GM18498 (cell line): ENCODE measurements around the gene C1QL4.

Experiments used
- ATAC-seq: cut with Tn5 transposase; IDR thresholded peaks from one replicate; pipeline ENCODE4 v1.9.1; 2021; ENCODE audit warnings: mild to moderate bottlenecking, moderate library complexity; ENCODE audit not compliant: unreplicated experiment

The C1QL4 gene

GRCh38 chr12:49309386-49309785, 27.6 kb downstream of the C1QL4 start:
- no peak for ATAC-seq

DNA sequence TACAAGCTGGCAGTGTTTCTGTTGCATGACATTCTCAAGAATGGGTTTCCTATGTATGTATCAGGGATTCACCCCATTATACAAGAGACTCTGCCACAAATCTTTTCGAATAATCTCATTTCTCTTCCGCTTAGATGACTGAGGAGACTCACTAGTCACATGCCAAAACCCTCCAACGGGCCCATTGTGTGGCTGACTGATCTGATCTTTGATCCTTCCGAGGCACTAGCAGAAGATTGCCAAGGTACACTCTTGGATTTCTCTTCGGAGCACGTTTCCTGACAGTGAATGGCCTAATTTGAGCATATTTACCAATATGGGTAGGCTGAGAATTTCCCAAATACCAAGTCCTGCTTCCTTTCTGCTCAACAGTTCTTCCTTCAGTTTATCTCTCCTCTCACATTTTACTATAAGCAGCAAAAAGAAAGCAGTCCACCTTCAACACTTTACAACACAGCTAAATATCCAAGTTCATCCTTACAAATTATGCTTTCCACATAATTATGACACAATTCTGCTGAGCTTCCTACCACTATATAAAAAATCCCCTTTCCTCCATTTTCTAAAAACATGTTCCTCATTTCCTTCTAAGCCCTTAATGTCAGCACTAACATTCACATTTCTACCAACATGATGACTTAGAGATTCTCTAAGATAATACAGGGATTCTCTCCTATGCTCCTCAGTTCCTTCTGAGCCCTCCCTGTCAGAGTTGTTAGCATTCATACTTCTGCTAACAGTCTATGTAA, 31.1 kb downstream of the C1QL4 start:
- no peak for ATAC-seq

DNA sequence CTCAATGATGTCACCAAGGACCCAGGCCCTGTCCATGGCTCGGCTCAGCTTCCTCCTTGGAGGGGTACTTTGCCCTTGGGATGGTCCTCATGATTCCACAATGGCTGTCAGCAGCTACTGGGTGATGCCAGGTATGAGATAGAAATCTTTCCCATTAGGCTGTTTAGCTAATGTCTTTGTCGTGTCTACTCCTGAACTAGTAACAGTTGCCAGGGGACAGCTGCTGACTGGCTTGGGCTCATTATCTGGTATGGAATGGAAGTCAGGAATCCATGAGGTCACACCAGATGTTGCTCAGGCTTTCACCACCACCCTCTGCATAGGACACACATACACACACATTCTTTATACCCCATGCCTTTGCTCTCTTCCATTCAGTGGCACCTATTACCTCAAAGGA, 32.8 kb downstream of the C1QL4 start:
- ATAC-seq: no peak

GRCh38 chr12:49301760-49302159, 35.2 kb downstream of the C1QL4 start:
- ATAC-seq: no peak

GRCh38 chr12:49298160-49298559, 38.8 kb downstream of the C1QL4 start:
- ATAC-seq: no peak

DNA sequence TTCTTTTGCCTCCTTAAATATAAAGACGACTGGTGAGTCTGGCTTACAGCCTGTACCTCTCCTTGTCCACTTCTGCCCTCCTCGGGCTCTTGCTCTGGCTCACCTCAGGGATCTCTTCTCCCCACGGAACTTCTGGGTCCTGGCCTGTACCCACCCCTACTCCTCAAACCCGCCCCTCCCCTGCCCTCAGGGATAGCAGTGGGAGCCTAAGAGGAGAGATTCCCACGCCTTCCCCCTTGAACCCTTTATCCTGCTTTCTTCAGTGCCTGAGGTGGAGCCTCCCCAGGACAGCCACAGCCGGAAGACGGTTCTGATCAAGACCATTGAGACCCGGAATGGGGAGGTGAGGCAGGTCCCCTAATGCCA, 39.3 kb downstream of the C1QL4 start:
- ATAC-seq: no peak

GRCh38 chr12:49296836-49297694, 39.9 kb downstream of the C1QL4 start:
- no peak for ATAC-seq

DNA sequence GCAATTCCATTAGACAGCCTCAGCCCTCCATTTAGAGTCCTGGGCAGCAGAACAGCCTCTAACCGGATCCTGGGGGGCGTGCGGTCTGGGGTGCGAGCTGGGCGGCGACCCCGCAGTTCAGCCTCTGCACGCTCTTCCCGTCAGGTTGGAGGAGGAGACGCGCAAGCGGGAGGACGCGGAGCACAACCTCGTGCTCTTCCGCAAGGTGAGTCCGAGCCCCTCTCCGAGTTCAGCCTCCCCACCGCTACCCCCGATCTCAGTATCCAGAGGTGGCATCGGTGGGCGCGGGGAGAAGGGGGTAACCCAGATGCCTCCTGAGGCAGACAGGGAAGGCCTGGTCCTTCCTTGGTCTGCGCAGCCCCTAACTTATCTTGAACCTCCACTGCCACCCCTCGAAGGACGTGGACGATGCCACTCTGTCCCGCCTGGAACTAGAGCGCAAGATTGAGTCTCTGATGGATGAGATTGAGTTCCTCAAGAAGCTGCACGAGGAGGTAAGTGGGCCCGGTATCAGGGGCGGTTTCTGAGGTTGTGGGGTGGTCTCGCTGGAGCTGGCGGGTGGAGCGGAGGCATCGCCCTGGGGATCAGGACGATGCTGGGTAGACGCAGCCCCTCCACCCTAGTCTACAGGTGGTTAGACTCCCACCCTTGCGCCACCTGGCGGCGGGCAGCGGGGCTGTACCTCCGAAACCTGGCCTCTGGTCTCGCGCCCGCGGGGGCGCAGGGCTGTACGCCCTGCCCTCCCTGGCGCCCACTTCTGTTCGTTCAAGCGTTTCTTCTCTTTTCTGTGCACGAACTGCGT, 40.8 kb downstream of the C1QL4 start:
- ATAC-seq: no peak

GRCh38 chr12:49295082-49295936, 41.7 kb downstream of the C1QL4 start, which contains the start of gene PRPH:
Gene PRPH (plus strand): TSS chr12:49295147. CDS start chr12:49295201, 54 bp downstream.
- no peak for ATAC-seq

- ATAC-seq: no peak
Measured at GRCh38 chr12:49294804-49295081, 42.2 kb downstream of the C1QL4 start.

GRCh38 chr12:49294086-49294803, 42.7 kb downstream of the C1QL4 start:
- no peak for ATAC-seq

DNA sequence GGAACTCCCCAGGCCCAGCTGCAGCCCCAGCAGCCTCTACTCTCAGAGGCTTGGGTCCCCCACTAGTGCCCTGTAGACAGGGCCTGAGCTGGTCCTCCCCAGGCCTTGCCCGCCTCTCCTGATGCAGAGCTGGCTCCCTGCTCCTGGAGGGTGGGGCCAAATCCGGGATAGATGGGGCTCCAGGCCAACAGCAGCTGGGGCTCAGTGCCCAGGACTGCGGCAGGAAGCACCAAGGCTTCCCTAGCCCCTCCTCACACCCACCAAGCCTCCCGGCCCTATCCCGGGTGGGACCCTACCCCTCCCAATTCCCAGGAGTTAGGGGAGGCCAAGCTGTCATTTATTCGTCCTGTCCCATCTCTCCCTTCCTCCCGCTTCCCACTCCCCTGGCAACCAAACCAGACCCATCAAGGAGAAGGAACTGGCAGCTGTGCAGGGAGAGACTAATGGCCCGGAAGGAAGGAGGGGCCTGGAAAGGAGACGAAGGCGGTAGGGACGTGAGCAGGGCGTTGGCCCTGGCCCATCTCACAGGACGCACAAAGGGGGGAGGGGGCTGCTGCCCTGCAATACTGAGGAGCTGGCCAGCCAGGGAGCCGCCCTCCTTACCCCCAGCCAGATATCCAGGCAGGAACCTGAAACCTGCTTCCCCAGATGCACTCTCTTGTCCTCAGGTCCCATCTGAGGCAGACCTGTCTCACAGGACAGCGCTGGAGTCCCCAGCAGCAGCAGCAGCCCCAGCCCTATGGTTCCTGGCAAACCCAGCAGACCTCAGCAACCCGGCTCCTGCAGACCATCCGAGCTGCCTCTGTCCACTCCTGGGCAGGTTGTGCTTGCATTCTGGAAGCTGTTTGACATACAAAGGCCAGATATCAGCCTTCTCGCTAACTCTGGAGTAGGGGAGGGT, 43.7 kb downstream of the C1QL4 start:
- no peak for ATAC-seq

DNA sequence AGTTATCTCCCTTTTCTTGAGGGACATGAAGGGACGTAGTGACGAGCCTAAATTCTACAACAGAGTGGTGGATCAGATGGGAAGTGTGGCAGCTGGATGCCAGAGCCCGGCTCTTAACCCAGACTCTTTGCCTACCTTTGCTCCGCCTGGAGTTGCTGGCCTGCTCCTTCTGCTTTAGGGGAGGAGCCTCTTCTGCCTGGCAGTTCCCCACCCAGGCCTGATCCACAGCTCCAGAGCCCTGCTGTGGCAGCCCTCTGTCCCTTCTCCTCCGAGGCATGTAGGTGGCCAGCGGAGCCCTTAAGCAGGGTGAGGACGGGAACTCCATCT, 44.3 kb downstream of the C1QL4 start:
- no peak for ATAC-seq

DNA sequence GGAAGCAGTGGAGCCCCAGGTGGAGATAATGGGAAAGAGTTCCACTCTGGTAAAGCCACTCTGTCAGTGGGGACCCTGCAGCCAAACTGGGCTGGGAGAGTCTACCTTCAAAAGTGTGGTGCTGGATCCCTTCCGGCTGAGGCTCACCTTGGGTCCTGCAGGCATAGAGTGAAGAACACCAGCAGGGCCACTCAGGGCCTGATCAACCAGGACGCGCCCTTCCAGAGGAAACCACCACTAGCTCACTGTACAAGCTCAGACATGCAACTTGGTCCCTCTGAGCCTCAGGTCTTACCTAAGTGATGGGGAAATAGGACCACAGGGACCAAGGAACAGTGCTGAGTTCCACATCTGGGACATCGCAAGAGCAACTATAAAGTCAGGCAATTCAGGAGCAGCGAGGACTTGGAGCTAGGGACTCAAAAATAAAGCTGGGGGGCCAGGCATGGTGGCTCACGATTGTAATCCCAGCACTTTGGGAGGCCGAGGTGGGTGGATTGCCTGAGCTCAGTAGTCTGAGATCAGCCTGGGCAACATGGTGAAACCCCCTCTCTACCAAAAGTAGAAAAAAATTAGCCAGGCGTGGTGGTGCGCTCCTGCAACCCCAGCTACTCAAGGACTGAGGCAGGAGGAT, 47.9 kb downstream of the C1QL4 start:
- ATAC-seq: no peak

GRCh38 chr12:49288412-49288853, 48.6 kb downstream of the C1QL4 start:
- ATAC-seq: no peak

DNA sequence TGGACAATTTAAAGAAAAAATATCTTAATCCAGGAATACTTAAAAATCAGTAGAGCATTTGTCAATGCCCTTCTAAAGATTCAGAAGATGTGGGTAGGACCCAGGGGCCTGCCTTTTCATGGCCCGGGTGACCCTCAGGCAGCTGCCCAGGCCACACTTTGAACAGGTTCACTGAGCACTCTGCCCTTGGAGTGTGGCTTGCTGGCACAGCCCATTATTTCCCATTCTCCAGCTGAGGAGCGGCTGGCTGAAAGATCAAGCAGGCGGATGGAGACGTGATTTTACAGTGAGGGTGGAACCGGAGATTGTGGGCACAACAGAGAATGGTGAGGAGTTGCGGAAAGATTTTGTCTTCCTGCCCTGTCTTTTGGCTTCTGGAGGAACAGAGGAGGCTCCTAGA, 49.1 kb downstream of the C1QL4 start:
- no peak for ATAC-seq

GRCh38 chr12:49284672-49285071, 52.3 kb downstream of the C1QL4 start:
- ATAC-seq: no peak

DNA sequence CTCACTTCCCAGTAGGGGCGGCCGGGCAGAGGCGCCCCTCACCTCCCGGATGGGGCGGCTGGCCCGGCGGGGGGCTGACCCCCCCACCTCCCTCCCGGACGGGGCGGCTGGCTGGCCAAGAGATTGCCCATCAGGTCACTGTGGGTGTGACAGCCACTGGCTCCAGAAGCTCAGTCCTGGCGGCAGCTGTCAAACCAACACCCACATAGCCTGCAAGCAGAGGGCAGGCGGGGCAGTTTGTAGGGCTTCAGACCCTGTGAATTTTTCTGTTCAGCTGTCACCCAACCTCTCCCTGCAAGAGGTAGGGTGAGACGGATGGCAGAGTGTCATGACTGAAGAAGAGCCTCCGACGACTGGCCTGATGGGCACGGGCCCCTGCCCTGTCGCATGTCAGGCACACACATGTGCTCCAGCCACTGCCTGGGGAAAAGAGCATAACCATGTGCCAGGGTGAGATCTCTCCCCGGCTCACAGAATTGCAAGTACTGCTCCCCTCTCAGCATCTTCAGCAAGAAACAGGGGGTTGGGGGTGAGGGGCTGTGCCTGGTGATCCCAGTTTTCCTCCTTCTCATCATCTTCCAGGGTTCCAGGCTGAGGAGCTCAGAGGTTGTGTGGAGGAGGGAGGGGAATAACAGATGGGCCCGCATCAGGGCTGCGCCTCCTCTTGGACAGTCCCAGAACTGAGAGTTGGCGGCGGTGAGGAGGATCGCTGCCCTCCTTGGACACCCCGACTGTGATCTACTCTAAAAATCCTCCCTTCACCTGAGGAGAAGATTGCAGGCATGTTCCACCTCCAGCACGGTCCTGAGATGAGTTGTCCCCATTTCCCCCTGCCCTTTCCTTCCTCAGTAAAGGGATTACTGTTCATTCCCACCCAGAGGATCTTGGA, 53.2 kb downstream of the C1QL4 start:
- ATAC-seq: no peak
